SKM-1 (cell line): ENCODE measurements around the gene CCNQ.

Experiments used
- DNase-seq: peaks from one replicate; lab custom pipeline; 2025; ENCODE audit not compliant: unreplicated experiment; lab: John Stamatoyannopoulos, UW

The CCNQ gene

GRCh38 chrX:153578200-153578835 lies 20.6 kb downstream of the CCNQ start:
- no peak for DNase-seq

- DNase-seq = no peak
Observed at GRCh38 chrX:153576961-153577360, 22.0 kb downstream of the CCNQ start.

GRCh38 chrX:153576239-153576870 lies 22.6 kb downstream of the CCNQ start:
- no peak for DNase-seq

GRCh38 chrX:153573984-153574383 lies 25.0 kb downstream of the CCNQ start:
- no peak for DNase-seq

GRCh38 chrX:153572601-153573000 lies 26.3 kb downstream of the CCNQ start:
- no peak for DNase-seq

GRCh38 chrX:153571534-153571908 lies 27.4 kb downstream of the CCNQ start:
- no peak for DNase-seq

GRCh38 chrX:153569475-153569874 lies 29.5 kb downstream of the CCNQ start:
- DNase-seq = peak; percentile 49

GRCh38 chrX:153568451-153569011 lies 30.4 kb downstream of the CCNQ start:
- no peak for DNase-seq

GRCh38 chrX:153565996-153566580 lies 32.9 kb downstream of the CCNQ start:
- no peak for DNase-seq

- DNase-seq = no peak
Observed at GRCh38 chrX:153564047-153564606, 34.8 kb downstream of the CCNQ start.

- no peak for DNase-seq
Observed at GRCh38 chrX:153562546-153562945, 36.4 kb downstream of the CCNQ start.

GRCh38 chrX:153561337-153561736 lies 37.6 kb downstream of the CCNQ start:
- DNase-seq = no peak

GRCh38 chrX:153560466-153560865 lies 38.5 kb downstream of the CCNQ start:
- DNase-seq = no peak

GRCh38 chrX:153560000-153560399 lies 38.9 kb downstream of the CCNQ start:
- DNase-seq = peak; percentile 36

GRCh38 chrX:153557618-153558355 lies 41.2 kb downstream of the CCNQ start:
- DNase-seq = no peak

GRCh38 chrX:153556767-153557166 lies 42.2 kb downstream of the CCNQ start:
- DNase-seq = no peak

- DNase-seq = peak; percentile 2
Observed at GRCh38 chrX:153554519-153555167, 44.3 kb downstream of the CCNQ start.

- DNase-seq = no peak
Observed at GRCh38 chrX:153551135-153551534, 47.8 kb downstream of the CCNQ start.

- DNase-seq = no peak
Observed at GRCh38 chrX:153549807-153550206, 49.1 kb downstream of the CCNQ start.

GRCh38 chrX:153549231-153549630 lies 49.7 kb downstream of the CCNQ start:
- DNase-seq = no peak

GRCh38 chrX:153547195-153547594 lies 51.7 kb downstream of the CCNQ start:
- no peak for DNase-seq
